Measurements from ENCODE around the gene LRRC8E.

GRCh38 chr19:7863971-7864689, 24.2 kb upstream of the LRRC8E start:
- TF ChIP-seq POLR2AphosphoS5 (IDR thresholded peaks at IDR 0.05; ENCODE audit: low read depth, low read length), result no peak
- no peak for TF ChIP-seq POLR2A (IDR thresholded peaks at IDR 0.05; ENCODE audit: low read depth, low read length)
- TF ChIP-seq TAF1 (IDR thresholded peaks at IDR 0.05; ENCODE audit: borderline replicate concordance, low read depth, low read length), result no peak
